Esophagus squamous epithelium (tissue), 4 donors: ENCODE results near the gene TBC1D20.

ENCODE experiments used
- POLR2A ChIP-seq, 4 donors: fragments of 450-650 bp; IDR thresholded peaks; one replicate each; pipeline ENCODE4 v1.6.1; 2017; ENCODE audit warnings: antibody characterized with exemption in 4 of 4, mild to moderate bottlenecking in 4 of 4, moderate library complexity in 3 of 4
- TF ChIP-seq, protein P1 (sequence below), 6 experiments: fragments of 450-650 bp in 4 of 6; fragments of 200-600 bp in 2 of 6; sonication (generic) in 2 of 6; IDR thresholded peaks; one replicate each; pipeline ENCODE4 v1.5.1; 2016 to 2019; ENCODE audit warnings: antibody characterized with exemption in 6 of 6, mild to moderate bottlenecking in 4 of 6, moderate library complexity in 4 of 6

GRCh38 chr20:408843-409696, 53.3 kb downstream of the TBC1D20 start:
- TF ChIP-seq, protein P1, sequence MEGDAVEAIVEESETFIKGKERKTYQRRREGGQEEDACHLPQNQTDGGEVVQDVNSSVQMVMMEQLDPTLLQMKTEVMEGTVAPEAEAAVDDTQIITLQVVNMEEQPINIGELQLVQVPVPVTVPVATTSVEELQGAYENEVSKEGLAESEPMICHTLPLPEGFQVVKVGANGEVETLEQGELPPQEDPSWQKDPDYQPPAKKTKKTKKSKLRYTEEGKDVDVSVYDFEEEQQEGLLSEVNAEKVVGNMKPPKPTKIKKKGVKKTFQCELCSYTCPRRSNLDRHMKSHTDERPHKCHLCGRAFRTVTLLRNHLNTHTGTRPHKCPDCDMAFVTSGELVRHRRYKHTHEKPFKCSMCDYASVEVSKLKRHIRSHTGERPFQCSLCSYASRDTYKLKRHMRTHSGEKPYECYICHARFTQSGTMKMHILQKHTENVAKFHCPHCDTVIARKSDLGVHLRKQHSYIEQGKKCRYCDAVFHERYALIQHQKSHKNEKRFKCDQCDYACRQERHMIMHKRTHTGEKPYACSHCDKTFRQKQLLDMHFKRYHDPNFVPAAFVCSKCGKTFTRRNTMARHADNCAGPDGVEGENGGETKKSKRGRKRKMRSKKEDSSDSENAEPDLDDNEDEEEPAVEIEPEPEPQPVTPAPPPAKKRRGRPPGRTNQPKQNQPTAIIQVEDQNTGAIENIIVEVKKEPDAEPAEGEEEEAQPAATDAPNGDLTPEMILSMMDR (IDR thresholded peaks at IDR 0.05), result no peak
- no peak for TF ChIP-seq POLR2A (IDR thresholded peaks at IDR 0.05)
